Left lung (tissue), 10 donors: ENCODE results near the gene PWWP2B. TPM values are rescaled to one million over a fixed set of nuclear protein-coding genes. Genes with fewer than 3 reads are reported as not detected.
A peak's percentile ranks its signal among the peaks of the same experiment; 100 is the strongest.

Experiments used
- ATAC-seq: fragments of 200-7000 bp; cut with Tn5 transposase; one replicate; pipeline ENCODE4 v1.9.1; 2020; ENCODE audit warnings: moderate library complexity
- DNase-seq, 4 donors: peaks; one replicate each; pipeline ENCODE4 v3.0.0-alpha.2; 2013 to 2020
- H3K27ac ChIP-seq, 2 donors: fragments of 200-600 bp; sonication (generic) in 1 of 2; one replicate each; pipeline versions ENCODE4 v1.5.0 to v1.8.0; 2020 to 2021
- H3K27me3 ChIP-seq, 2 donors: fragments of 200-600 bp; sonication (generic) in 1 of 2; one replicate each; pipeline versions ENCODE4 v1.5.0 to v1.8.0; 2020 to 2021
- H3K36me3 ChIP-seq, 2 donors: fragments of 200-600 bp; sonication (generic) in 1 of 2; one replicate each; pipeline versions ENCODE4 v1.5.0 to v1.8.0; 2020 to 2021
- H3K4me1 ChIP-seq, 2 donors: fragments of 200-600 bp; one replicate each; pipeline ENCODE4 v1.8.0; 2021
- H3K4me3 ChIP-seq, 2 donors: fragments of 200-600 bp; sonication (generic) in 1 of 2; one replicate each; pipeline versions ENCODE4 v1.5.0 to v1.8.0; 2020 to 2021; ENCODE audit warnings: mild to moderate bottlenecking in 1 of 2
- H3K9me3 ChIP-seq, 2 donors: fragments of 200-600 bp; sonication (generic) in 1 of 2; one replicate each; pipeline versions ENCODE4 v1.5.0 to v1.8.0; 2020 to 2021
- CTCF ChIP-seq, 2 donors: fragments of 200-600 bp; sonication (generic) in 1 of 2; IDR thresholded peaks; one replicate each; pipeline versions ENCODE4 v1.5.0 to v1.8.0; 2021; ENCODE audit warnings: antibody characterized with exemption in 2 of 2
- intact Hi-C, 2 donors: fragments of 100-400 bp; cut with DNase I; formaldehyde crosslinking; loops; one replicate each; pipeline versions ENCODE4 v1.11.2 to v1.14.2; 2022
- polyA plus RNA-seq, 6 donors: library from polyadenylated mRNA; unstranded; fragments of 120-200 nt; gene quantifications; one replicate each; pipeline ENCODE4 v1.2.1, GENCODE V29; 2013; ENCODE audit not compliant: insufficient read length in 6 of 6
- total RNA-seq, 2 donors: library from RNA; stranded (reverse); fragmentation: NEBNext Ultra II Directional; extraction: Animal tissue kit (Norgen Biotek cat#: 25700); gene quantifications; one replicate each; pipeline ENCODE4 v1.2.1, GENCODE V29; 2021
- donor health status: DM: no; HTN: yes; CAD: no.
- donor health status: DM: no; HTN: no; CAD: no.

Gene PWWP2B
- total and polyA plus RNA-seq, 8 donors: 8.4 to 23.2 (median 11.0) TPM

GRCh38 chr10:132373241-132373955 lies 23.6 kb upstream of the PWWP2B start:
- Histone ChIP-seq H3K27ac (no peak overlapping the region), H3K4me3 (no peak overlapping the region), H3K4me1 (peaks cover 8 to 13% of the 10 kb centered on the region in 2 donors), H3K9me3 (no peaks in the 10 kb centered on the region), H3K36me3 (no peaks in the 10 kb centered on the region), H3K27me3 (no peaks in the 10 kb centered on the region)
- DNase-seq (peak in 1 of 4 donors; percentile 39), ATAC-seq (no peak)
- intact Hi-C loops: no loop called here
- no peak for TF ChIP-seq CTCF (IDR thresholded peaks at IDR 0.05)

GRCh38 chr10:132374176-132374575 lies 22.8 kb upstream of the PWWP2B start:
- Histone ChIP-seq H3K27ac (no peak overlapping the region), H3K4me1 (peaks cover 8 to 13% of the 10 kb centered on the region in 2 donors), H3K4me3 (no peak overlapping the region), H3K36me3 (no peaks in the 10 kb centered on the region), H3K27me3 (no peaks in the 10 kb centered on the region), H3K9me3 (no peaks in the 10 kb centered on the region)
- no peak for ATAC-seq
- no peak for TF ChIP-seq CTCF (IDR thresholded peaks at IDR 0.05)
- peak in 1 of 4 donors; percentile 62 for DNase-seq
- intact Hi-C loops: no loop called here

GRCh38 chr10:132374612-132375011 lies 22.4 kb upstream of the PWWP2B start:
- no peaks in the 10 kb centered on the region for H3K27me3 ChIP-seq
- H3K4me1 ChIP-seq: peaks cover 8 to 13% of the 10 kb centered on the region in 2 donors
- TF ChIP-seq CTCF (IDR thresholded peaks at IDR 0.05): no peak
- ATAC-seq: no peak
- intact Hi-C loops: no loop called here
- no peak overlapping the region for H3K4me3 ChIP-seq
- peak in 1 of 4 donors; percentile 67 for DNase-seq
- H3K36me3 ChIP-seq: no peaks in the 10 kb centered on the region
- no peak overlapping the region for H3K27ac ChIP-seq
- no peaks in the 10 kb centered on the region for H3K9me3 ChIP-seq

GRCh38 chr10:132375116-132375794 lies 21.7 kb upstream of the PWWP2B start:
- peak; percentile 88 for ATAC-seq
- peaks cover 8 to 13% of the 10 kb centered on the region in 2 donors for H3K4me1 ChIP-seq
- peak overlapping the region; percentile 49 to 60 for H3K27ac ChIP-seq
- H3K36me3 ChIP-seq: no peaks in the 10 kb centered on the region
- DNase-seq: peak in 3 of 4 donors; percentile 60 to 67 (median 62)
- TF ChIP-seq CTCF (IDR thresholded peaks at IDR 0.05): no peak
- H3K4me3 ChIP-seq: no peak overlapping the region
- H3K27me3 ChIP-seq: no peaks in the 10 kb centered on the region
- no peaks in the 10 kb centered on the region for H3K9me3 ChIP-seq
- intact Hi-C loops: no loop called here

GRCh38 chr10:132375795-132376297 lies 21.2 kb upstream of the PWWP2B start:
- Histone ChIP-seq H3K27ac (peak overlapping the region; percentile 49 to 60), H3K4me1 (peaks cover 8 to 13% of the 10 kb centered on the region in 2 donors), H3K9me3 (no peaks in the 10 kb centered on the region), H3K4me3 (no peak overlapping the region), H3K27me3 (no peaks in the 10 kb centered on the region), H3K36me3 (no peaks in the 10 kb centered on the region)
- intact Hi-C loops: no loop called here
- TF ChIP-seq CTCF (IDR thresholded peaks at IDR 0.05): no peak
- peak; percentile 80 for ATAC-seq
- DNase-seq: no peak
